Psoas muscle (tissue), 8 donors: Measurements from ENCODE around the gene NFASC. TPM values are rescaled to one million over a fixed set of nuclear protein-coding genes. Genes with fewer than 3 reads are reported as not detected.

Experiments used
- ATAC-seq, 4 donors: fragments of 200-7000 bp; cut with Tn5 transposase; one replicate each; pipeline ENCODE4 v1.9.1; 2020; ENCODE audit warnings: moderate library complexity in 3 of 4, mild to moderate bottlenecking in 2 of 4
- DNase-seq, 2 donors: peaks; one replicate each; pipeline ENCODE4 v3.0.0-alpha.2; 2020
- H3K27ac ChIP-seq: fragments of 200-600 bp; one replicate; pipeline ENCODE4 v1.8.0; 2022
- H3K27me3 ChIP-seq, 3 donors: fragments of 200-600 bp in 1 of 3; one replicate each; pipeline versions ENCODE4 v1.6.1 to v1.8.0; 2013 to 2022; ENCODE audit warnings: low read length in 2 of 3, mild to moderate bottlenecking in 2 of 3, moderate library complexity in 1 of 3; ENCODE audit not compliant: insufficient read depth in 3 of 3
- H3K36me3 ChIP-seq, 2 donors: fragments of 200-600 bp in 1 of 2; one replicate each; pipeline versions ENCODE4 v1.6.1 to v1.8.0; 2013 to 2022; ENCODE audit warnings: low read depth in 1 of 2, mild to moderate bottlenecking in 1 of 2, moderate library complexity in 1 of 2; ENCODE audit not compliant: insufficient read depth in 1 of 2
- H3K4me1 ChIP-seq: fragments of 200-600 bp; one replicate; pipeline ENCODE4 v1.8.0; 2022
- H3K4me3 ChIP-seq: fragments of 200-600 bp; one replicate; pipeline ENCODE4 v1.8.0; 2022; ENCODE audit warnings: mild to moderate bottlenecking
- H3K9me3 ChIP-seq: fragments of 200-600 bp; one replicate; pipeline ENCODE4 v1.8.0; 2022
- CTCF ChIP-seq: fragments of 200-600 bp; IDR thresholded peaks from one replicate; pipeline ENCODE4 v1.8.0; 2022; ENCODE audit warnings: antibody characterized with exemption
- WGBS, 3 donors: extraction: QIAGEN DNeasy Blood & Tissue Kit; methylation state at CpG; one replicate each; pipeline versions ENCODE4 v1.1.6 to v1.1.7; 2013; 5-methylcytosine and 5-hydroxymethylcytosine counted together
- intact Hi-C, 2 donors: fragments of 100-400 bp; cut with DNase I; formaldehyde crosslinking; loops; one replicate each; pipeline versions ENCODE4 v1.11.0 to v1.14.2; 2022
- polyA plus RNA-seq, 3 donors: library from polyadenylated mRNA; stranded (reverse); fragments of 200-250 nt; gene quantifications; one replicate each; pipeline ENCODE4 v1.2.3, GENCODE V29; 2013
- total RNA-seq, 4 donors: library from RNA; stranded (reverse); fragmentation: NEBNext Ultra II Directional in 2 of 4; extraction: Animal tissue kit (Norgen Biotek cat#: 25700) in 2 of 4; gene quantifications; one replicate each; pipeline versions ENCODE4 v1.2.1 to v1.2.4, GENCODE V29; 2021 to 2023
- donor health status: healthy with polysubstance abuse.
- donor health status: DM: no; HTN: no; CAD: no; lungs with moderate emphysema.
- donor health status: Bipolar disorder and iron deficiency.
- donor health status: healthy.
- donor health status: DM: yes; HTN: yes; CAD: no.
- donor health status: DM: no; HTN: no; CAD: no.
- donor health status: DM: no; HTN: no; CAD: no.
- donor health status: DM: yes; HTN: yes; CAD: no.

NFASC gene
- total and polyA plus RNA-seq, 7 donors: 0.46 to 7.5 (median 0.90) TPM

DNA sequence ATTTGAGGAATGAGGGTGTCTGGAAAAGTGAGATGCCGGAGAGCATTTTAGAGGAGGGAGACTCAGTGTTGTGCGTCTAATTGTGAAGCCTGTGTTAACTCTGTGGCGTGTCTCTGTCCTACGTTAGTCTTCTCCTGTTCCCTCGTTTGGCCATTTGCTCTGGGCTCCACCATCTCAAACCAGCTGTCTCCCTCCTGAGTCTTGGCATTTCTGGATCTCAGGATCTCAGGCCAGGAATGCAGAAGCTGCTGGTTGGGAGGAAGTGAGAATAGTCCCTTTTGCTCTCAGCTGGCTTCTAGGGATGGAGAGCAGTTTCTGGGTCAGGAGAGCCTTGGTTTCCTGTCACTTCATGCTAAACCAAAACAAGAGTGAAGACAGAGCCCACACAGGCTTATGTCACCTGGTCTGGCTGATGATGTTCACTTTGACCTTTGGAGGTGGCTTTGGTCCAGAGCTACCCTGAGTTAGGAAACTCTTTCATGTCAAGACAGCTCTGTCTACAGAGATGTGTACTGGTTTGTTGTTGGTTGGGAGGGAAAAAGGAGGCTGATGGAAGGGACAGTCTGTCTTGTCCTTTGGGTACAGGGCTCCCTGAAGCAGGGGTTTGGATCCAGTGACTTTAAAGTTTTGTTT lies 859 bp downstream of the NFASC start:
- no peaks in the 10 kb centered on the region for H3K36me3 ChIP-seq
- ATAC-seq (no peak), DNase-seq (no peak)
- no peak overlapping the region for H3K27ac ChIP-seq
- 55 to 63% (median 62%) methylated on average over 5 of the region's 5 CpGs for WGBS, 3 donors
- no peak for TF ChIP-seq CTCF
- peaks cover 4% of the 10 kb centered on the region for H3K4me1 ChIP-seq
- H3K4me3 ChIP-seq: no peak overlapping the region
- H3K9me3 ChIP-seq: no peaks in the 10 kb centered on the region
- intact Hi-C loops: no loop called here
- peaks cover 0 to 3% (median 0%) of the 10 kb centered on the region in 3 donors for H3K27me3 ChIP-seq

- Histone ChIP-seq H3K4me1 (peaks cover 4% of the 10 kb centered on the region), H3K4me3 (no peak overlapping the region), H3K27me3 (peaks cover 0 to 3% (median 0%) of the 10 kb centered on the region in 3 donors), H3K27ac (no peak overlapping the region), H3K36me3 (no peaks in the 10 kb centered on the region), H3K9me3 (no peaks in the 10 kb centered on the region)
- TF ChIP-seq CTCF: no peak
- no peak for DNase-seq
- ATAC-seq: no peak
- 58 to 72% (median 70%) methylated on average over 6 of the region's 6 CpGs for WGBS, 3 donors
- intact Hi-C loops: no loop called here
Measured at GRCh38 chr1:204872262-204872881, 1.7 kb downstream of the NFASC start.

GRCh38 chr1:204873176-204873575 lies 2.5 kb downstream of the NFASC start:
- no peak overlapping the region for H3K27ac ChIP-seq
- WGBS, 3 donors: 46 to 64% (median 50%) methylated on average over 2 of the region's 2 CpGs
- peaks cover 0 to 3% (median 0%) of the 10 kb centered on the region in 3 donors for H3K27me3 ChIP-seq
- no peaks in the 10 kb centered on the region for H3K9me3 ChIP-seq
- H3K36me3 ChIP-seq: no peaks in the 10 kb centered on the region
- ATAC-seq (no peak), DNase-seq (no peak)
- H3K4me3 ChIP-seq: no peak overlapping the region
- intact Hi-C loops: no loop called here
- no peak for TF ChIP-seq CTCF
- peaks cover under 1% of the 10 kb centered on the region for H3K4me1 ChIP-seq

DNA sequence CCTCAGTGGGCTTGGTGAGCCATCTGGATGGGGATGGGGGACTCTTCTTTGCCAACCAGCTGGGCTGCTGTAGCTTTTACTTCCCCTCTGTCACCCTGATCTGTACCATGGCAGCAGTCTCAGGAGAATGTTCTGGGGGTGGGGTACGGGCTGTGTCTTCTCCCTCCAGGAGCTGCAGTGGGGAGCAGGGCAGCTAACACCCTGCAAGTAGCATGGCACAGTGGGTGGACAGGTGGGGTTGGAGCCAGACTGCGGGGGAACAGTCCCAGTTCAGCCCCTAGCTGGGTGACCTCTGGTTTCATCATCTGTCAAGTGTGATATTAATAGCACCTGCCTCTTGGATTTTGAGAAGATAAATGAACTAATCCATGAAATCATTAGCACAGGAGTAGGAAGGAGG lies 3.1 kb downstream of the NFASC start:
- intact Hi-C loops: no loop called here
- 59 to 82% (median 77%) methylated on average over 2 of the region's 2 CpGs for WGBS, 3 donors

More for the DNA sequence above, 3.1 kb downstream of the NFASC start:
- ATAC-seq (no peak), DNase-seq (no peak)
- H3K4me1 ChIP-seq: no peaks in the 10 kb centered on the region
- H3K27ac ChIP-seq: no peak overlapping the region
- no peaks in the 10 kb centered on the region for H3K9me3 ChIP-seq
- H3K4me3 ChIP-seq: no peak overlapping the region
- TF ChIP-seq CTCF: no peak
- no peaks in the 10 kb centered on the region for H3K36me3 ChIP-seq
- peaks cover 0 to 3% (median 0%) of the 10 kb centered on the region in 3 donors for H3K27me3 ChIP-seq
